ENCODE measurements around the gene HIGD1B.

Gene HIGD1B

GRCh38 chr17:44864831-44865230, 17.1 kb downstream of the HIGD1B start:
- no peak for TF ChIP-seq CTCF (IDR thresholded peaks at IDR 0.05)
- no peaks in the 10 kb centered on the region for H3K4me1 ChIP-seq
- intact Hi-C loops (cut with DNase I; ENCODE audit: low total_unique reads): loop anchor here (2.0 kb wide), 1 partner anchor 90 kb away; no protein-coding TSS in a partner anchor
- H3K27me3 ChIP-seq: no peaks in the 10 kb centered on the region
- no peak overlapping the region for H3K27ac ChIP-seq
- H3K4me3 ChIP-seq: no peak overlapping the region
- DNase-seq: no peak
- no peaks in the 10 kb centered on the region for H3K9me3 ChIP-seq
- H3K36me3 ChIP-seq: peaks cover 39 to 96% (median 84%) of the 10 kb centered on the region in 3 donors

- no peaks in the 10 kb centered on the region for H3K4me1 ChIP-seq
- peaks cover 39 to 96% (median 84%) of the 10 kb centered on the region in 3 donors for H3K36me3 ChIP-seq
- peak; percentile 88 to 91 for TF ChIP-seq CTCF (IDR thresholded peaks at IDR 0.05)
- H3K27me3 ChIP-seq: no peaks in the 10 kb centered on the region
- H3K27ac ChIP-seq: no peak overlapping the region
- H3K4me3 ChIP-seq: no peak overlapping the region
- H3K9me3 ChIP-seq: no peaks in the 10 kb centered on the region
- intact Hi-C loops (cut with DNase I; ENCODE audit: low total_unique reads): loop anchor here (2.0 kb wide), 1 partner anchor 90 kb away; no protein-coding TSS in a partner anchor
- peak; percentile 60 to 67 for DNase-seq
These were observed 17.6 kb downstream of the HIGD1B start for GRCh38 chr17:44865231-44865660.

- no peak for TF ChIP-seq CTCF (IDR thresholded peaks at IDR 0.05)
- no peak overlapping the region for H3K4me3 ChIP-seq
- peaks cover 37 to 96% (median 83%) of the 10 kb centered on the region in 3 donors for H3K36me3 ChIP-seq
- H3K4me1 ChIP-seq: no peaks in the 10 kb centered on the region
- no peaks in the 10 kb centered on the region for H3K9me3 ChIP-seq
- peak in 1 of 2 donors; percentile 17 for DNase-seq
- intact Hi-C loops (cut with DNase I; ENCODE audit: low total_unique reads): loop anchor here (2.0 kb wide), 1 partner anchor 91 kb away; no protein-coding TSS in a partner anchor
- no peaks in the 10 kb centered on the region for H3K27me3 ChIP-seq
- no peak overlapping the region for H3K27ac ChIP-seq
These were observed 18.2 kb downstream of the HIGD1B start for GRCh38 chr17:44865931-44866330.

GRCh38 chr17:44867841-44868240, 20.2 kb downstream of the HIGD1B start:
- DNase-seq: no peak
- H3K4me3 ChIP-seq: no peak overlapping the region
- H3K27ac ChIP-seq: no peak overlapping the region
- no peaks in the 10 kb centered on the region for H3K9me3 ChIP-seq
- TF ChIP-seq CTCF (IDR thresholded peaks at IDR 0.05): no peak
- intact Hi-C loops (cut with DNase I; ENCODE audit: low total_unique reads): no loop called here
- no peaks in the 10 kb centered on the region for H3K4me1 ChIP-seq
- H3K36me3 ChIP-seq: peaks cover 45 to 96% (median 82%) of the 10 kb centered on the region in 3 donors
- H3K27me3 ChIP-seq: no peaks in the 10 kb centered on the region

GRCh38 chr17:44871556-44871955, 23.9 kb downstream of the HIGD1B start:
- peaks cover 51 to 99% (median 89%) of the 10 kb centered on the region in 3 donors for H3K36me3 ChIP-seq
- H3K4me1 ChIP-seq: no peaks in the 10 kb centered on the region
- H3K27me3 ChIP-seq: no peaks in the 10 kb centered on the region
- H3K9me3 ChIP-seq: no peaks in the 10 kb centered on the region
- no peak overlapping the region for H3K27ac ChIP-seq
- no peak overlapping the region for H3K4me3 ChIP-seq
- no peak for TF ChIP-seq CTCF (IDR thresholded peaks at IDR 0.05)
- intact Hi-C loops (cut with DNase I; ENCODE audit: low total_unique reads): no loop called here
- DNase-seq: peak in 1 of 2 donors; percentile 28

Data from tibial artery (tissue), 4 donors.